GF-D8 (cell line): ENCODE measurements around the gene AQP9.
"Not testable (repeated sequence)": the region's sequence is repeated elsewhere in the genome, so short reads cannot be mapped to it uniquely, and the experiment has no call there.

Source experiments
- DNase-seq: peaks from one replicate; lab custom pipeline; 2025; lab: John Stamatoyannopoulos, UW

Gene AQP9

GRCh38 chr15:58182460-58183163 is 44.4 kb downstream of the AQP9 start:
- no peak for DNase-seq

DNA sequence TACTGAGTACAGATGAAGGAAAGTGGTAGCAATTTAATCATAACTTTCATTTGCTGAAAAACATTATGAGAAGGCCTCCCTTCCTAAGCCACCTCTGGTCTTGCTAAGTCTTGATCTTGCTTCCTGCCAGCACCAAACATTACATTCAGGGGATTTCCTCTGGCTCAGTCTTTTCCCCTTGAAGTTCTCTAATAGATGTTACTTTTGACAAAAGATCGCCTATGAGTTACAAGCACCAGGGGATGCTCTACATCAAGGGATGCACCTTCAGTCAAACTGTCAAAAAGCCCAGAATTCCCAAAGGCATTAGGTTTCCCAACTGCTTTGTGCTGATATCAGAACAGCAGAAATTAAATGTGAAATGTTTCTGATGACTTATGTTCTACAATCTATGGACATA is 47.3 kb downstream of the AQP9 start:
- DNase-seq: no peak

- no peak for DNase-seq
These were observed 51.1 kb downstream of the AQP9 start for GRCh38 chr15:58189148-58189811.

- DNase-seq: no peak
These were observed 52.2 kb downstream of the AQP9 start for GRCh38 chr15:58190419-58190818.

GRCh38 chr15:58193636-58194035 is 55.5 kb downstream of the AQP9 start:
- DNase-seq: not testable (repeated sequence)

GRCh38 chr15:58200739-58201138 is 62.6 kb downstream of the AQP9 start:
- no peak for DNase-seq

- DNase-seq: no peak
These were observed 63.3 kb downstream of the AQP9 start for GRCh38 chr15:58201516-58201915.

DNA sequence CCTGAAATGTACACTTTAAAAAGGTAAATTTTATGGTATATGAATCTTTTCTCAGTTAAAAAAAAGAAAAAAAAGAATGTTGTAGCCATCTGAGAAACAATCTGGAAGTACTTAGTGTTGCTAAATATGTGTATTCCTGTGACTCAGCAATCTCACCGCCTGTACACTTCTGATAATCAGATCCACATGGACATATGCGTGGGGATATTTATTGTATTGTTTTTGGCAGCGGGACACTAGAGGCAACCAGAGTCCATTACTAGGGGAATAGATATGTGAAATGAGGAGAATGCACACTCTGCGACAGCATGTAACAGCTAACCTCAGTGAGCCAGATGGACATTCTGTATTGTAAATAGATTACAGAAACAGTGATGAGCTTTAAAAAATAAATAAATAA is 65.4 kb downstream of the AQP9 start:
- DNase-seq: no peak

GRCh38 chr15:58206151-58206550 is 68.0 kb downstream of the AQP9 start:
- DNase-seq: no peak

- not testable (repeated sequence) for DNase-seq
These were observed 70.0 kb downstream of the AQP9 start for GRCh38 chr15:58208217-58208616.

DNA sequence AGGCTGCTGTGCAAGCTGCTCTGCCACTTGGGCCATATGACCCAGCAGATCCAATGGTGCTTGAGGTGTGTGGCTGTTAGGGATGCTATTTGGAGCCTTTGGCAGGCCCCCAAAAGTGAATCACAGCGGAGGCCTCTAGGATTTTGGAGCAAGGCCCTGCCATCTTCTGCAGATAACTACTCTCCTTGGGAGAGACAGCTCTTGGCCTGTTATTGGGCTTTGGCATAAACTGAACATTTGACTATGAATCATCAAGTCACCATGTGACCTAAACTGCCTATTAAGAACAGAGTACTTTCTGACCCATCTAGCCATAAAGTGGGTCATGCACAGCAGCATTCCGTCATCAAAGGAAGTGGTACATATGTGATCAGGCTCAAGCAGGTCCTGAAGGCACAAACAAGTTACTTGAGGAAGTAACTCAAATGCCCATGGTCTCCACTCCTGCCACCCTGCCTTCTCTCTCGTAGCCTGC is 70.9 kb downstream of the AQP9 start:
- not testable (repeated sequence) for DNase-seq

DNA sequence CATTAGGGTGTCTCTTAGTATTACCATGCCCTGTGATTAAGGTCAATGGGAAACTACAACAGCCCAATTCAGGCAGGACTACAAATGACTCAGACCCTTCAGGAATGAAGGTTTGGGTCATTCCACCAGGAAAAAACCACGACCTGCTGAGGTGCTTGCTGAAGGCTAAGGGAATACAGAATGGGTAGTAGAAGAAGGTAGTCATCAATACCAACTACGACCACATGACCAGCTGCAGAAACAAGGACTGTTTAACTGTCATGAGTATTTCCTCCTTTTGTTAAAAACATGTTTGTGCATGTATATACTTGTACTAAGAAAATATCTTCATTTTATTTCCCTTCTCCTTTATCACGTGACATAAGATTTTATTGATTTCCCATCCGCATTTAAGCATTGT is 71.8 kb downstream of the AQP9 start:
- not testable (repeated sequence) for DNase-seq

GRCh38 chr15:58212909-58213526 is 74.8 kb downstream of the AQP9 start:
- no peak for DNase-seq

- DNase-seq: no peak
These were observed 75.6 kb downstream of the AQP9 start for GRCh38 chr15:58213587-58214338.

DNA sequence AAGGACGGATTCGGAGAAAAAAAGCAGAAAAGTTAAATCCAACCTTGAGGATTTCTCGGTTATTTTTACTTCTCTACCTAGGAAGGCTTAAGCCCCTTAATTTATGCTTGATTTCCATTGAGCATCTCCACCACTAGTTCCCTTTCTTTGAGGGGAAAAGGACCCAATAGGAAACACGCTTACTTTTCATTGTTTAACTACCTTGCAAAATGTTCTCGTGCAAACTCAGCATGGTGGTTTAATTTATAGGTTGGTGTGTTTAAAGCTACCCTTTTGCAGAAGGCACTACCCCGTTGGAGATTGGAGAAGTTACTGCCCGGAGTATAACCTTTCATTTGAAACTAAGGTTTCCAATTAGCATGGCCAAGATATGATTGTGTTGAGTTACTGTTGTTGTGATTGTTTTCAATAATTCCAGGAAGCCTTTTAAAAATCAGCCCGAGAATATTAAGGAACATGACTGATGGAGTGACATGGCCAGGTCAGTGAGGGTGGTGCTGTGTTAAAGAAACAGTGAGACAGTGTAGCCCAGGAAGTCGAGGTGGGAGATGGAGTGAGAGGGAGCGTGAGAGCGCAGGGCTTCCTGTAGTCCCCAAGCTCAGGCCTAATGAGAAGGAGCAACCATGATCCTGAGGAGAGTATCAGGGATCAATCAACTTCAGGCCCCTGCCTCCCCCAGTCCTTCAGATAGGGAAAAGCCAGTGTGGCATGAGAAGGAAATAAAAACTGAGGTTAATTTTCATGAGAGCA is 76.6 kb downstream of the AQP9 start:
- DNase-seq: no peak

DNA sequence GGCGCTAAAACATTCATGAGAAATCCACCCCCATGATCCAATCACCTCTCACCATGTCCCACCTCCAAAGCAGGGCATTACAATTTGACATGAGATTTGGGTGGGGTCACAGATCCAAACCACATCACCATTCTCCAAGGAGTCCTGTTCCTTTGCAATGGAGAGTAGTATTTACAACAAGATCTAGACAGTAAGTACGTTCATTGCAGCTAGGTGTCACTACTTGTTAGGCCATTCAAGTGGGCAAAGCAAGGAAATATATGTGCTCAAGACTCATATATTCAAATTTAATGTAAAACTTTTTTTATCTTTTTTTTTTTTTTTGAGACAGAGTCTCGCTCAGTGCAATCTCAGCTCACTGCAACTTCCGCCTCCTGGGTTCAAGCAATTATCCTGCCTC is 79.3 kb downstream of the AQP9 start:
- no peak for DNase-seq

GRCh38 chr15:58221591-58222241 is 83.5 kb downstream of the AQP9 start:
- DNase-seq: no peak

DNA sequence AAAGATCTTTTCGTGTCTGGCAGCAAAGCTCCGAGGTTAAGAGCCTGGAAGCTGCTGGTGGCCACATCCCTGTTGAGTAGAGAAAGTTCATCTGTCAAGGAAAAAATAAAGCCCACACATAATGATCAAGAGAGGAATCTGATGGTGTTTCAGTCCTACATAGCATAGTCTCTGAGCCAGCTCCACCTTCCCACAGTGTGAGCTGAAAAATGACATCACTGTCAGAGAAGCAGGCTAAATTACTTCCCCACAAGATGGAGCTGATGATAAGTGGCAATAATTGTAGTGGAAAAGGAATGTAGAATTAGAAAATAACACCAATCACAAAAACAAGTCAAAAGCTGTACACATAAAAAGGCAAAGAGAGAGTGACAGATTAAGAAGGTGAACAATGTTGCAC is 84.5 kb downstream of the AQP9 start:
- no peak for DNase-seq

DNA sequence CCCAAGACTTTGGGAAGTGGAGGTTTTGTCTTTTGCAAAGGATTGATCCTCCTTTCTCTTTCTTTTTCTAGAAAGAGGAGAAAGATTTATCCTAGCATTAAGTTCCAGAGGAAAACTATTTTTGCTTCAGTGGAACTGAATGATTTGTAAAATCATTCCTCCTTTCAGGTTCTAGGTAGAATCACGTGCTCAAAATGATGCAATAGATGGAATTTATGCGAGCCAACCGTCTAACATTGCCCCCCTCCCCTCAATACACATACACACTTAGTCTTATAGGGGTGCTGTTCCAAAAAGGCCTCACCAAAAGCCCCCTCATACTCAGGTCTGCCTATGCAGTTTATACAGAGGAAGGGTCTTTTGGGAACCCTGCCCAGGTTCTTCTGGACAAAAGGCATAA is 85.3 kb downstream of the AQP9 start:
- DNase-seq: no peak

GRCh38 chr15:58224068-58224467 is 85.9 kb downstream of the AQP9 start:
- DNase-seq: no peak
